Measurements from ENCODE around the gene KCNK16. TPM values are rescaled to one million over a fixed set of nuclear protein-coding genes. Genes with fewer than 3 reads are reported as not detected.

Gene KCNK16
- total and polyA plus RNA-seq, 2 experiments from 2014 or later, result not detected

DNA sequence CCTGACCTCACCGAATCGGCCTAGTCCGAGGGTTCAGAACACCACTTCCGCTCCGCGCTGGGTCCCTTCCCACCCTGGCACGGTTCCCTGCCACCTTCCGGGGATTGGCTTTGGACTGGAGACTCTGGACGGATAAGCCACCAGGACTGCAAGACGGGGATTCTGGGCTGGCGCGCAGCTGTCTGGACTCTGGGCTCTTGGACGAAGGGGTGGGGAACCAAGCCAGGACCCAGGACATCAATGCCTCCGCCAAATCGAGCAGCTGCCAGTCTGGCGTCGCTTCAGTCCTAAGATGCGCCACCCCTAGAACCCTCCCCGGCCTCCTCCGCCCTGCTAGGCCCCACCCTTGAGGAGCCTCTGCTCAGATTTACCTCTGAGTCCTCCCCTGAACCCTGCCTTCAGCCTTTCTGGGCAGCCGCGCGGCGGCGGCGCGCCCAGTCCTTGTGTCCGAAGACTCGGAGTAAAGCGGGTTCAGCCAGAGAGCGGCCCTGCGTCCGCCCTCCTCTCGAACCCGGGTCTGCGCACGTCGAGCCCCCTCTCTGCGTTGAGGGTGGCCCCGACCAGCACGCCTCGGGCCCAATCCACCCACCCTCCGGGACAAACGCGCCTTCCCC, 9.5 kb downstream of the KCNK16 start:
- no peak overlapping the region for H3K9ac ChIP-seq
- H3K79me2 ChIP-seq (ENCODE audit: insufficient read depth), result no peaks in the 10 kb centered on the region
- no peak overlapping the region for H2AFZ ChIP-seq
- no peaks in the 10 kb centered on the region for H3F3A ChIP-seq (ENCODE audit: insufficient read depth)
- no peak for DNase-seq
- no peaks in the 10 kb centered on the region for H3K36me3 ChIP-seq (ENCODE audit: low read depth)
- H3K4me1 ChIP-seq (ENCODE audit: insufficient read depth), result no peaks in the 10 kb centered on the region
- H3K27ac ChIP-seq, result no peak overlapping the region
- H3K4me3 ChIP-seq, result no peak overlapping the region
- H3K9me2 ChIP-seq (ENCODE audit: insufficient read depth), result no peaks in the 10 kb centered on the region
- 9 to 16% methylated on average over 42 to 45 of the region's 45 CpGs for WGBS, 2 experiments (ENCODE audit: low coverage in 1 of 2, low lambda C conversion rate in 2 of 2, missing lambda C conversion rate in 2 of 2)
- in situ Hi-C loops (cut with MboI), result no loop called here
- H4K20me1 ChIP-seq (ENCODE audit: insufficient read depth), result no peaks in the 10 kb centered on the region
- TF ChIP-seq EZH2 (IDR thresholded peaks at IDR 0.05; ENCODE audit: insufficient read depth, poor library complexity, severe bottlenecking), result peak; percentile 46
- 0 out of 2 replicates have a peak, but pooled peaks have one; percentile 5 for TF ChIP-seq EZH2phosphoT487 (IDR thresholded peaks at IDR 0.05; ENCODE audit: insufficient read depth, low read depth)
- H3K4me2 ChIP-seq (ENCODE audit: unreplicated experiment), result no peak overlapping the region
- H3K27me3 ChIP-seq (replicated peaks; ENCODE audit: insufficient read depth), result peaks cover 37% of the 10 kb centered on the region
- H3K9me3 ChIP-seq (ENCODE audit: low read depth), result no peaks in the 10 kb centered on the region

DNA sequence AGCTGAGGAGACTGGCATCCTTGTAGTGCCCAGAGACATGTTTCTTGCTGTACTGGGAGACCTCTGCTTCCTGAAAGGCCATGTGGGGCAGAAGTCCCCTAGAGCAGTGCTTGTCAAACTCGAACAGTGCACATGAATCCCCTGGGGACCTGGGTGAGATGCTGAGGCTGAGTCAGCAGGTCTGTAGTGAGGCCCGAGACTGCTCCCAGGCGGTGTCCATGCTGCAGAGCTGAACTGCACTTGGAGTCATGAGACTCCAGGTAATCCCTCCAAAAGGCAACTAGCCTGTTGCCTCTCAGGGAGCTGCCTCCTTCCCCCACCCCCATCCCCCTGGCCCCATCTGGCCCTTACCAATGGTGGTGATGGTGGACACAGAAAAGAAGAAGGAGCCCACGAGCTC, 12.0 kb downstream of the KCNK16 start:
- no peaks in the 10 kb centered on the region for H3K9me3 ChIP-seq (ENCODE audit: low read depth)
- in situ Hi-C loops (cut with MboI), result no loop called here
- no peak overlapping the region for H3K27ac ChIP-seq
- no peaks in the 10 kb centered on the region for H3K79me2 ChIP-seq (ENCODE audit: insufficient read depth)
- DNase-seq, result no peak
- no peaks in the 10 kb centered on the region for H3F3A ChIP-seq (ENCODE audit: insufficient read depth)
- TF ChIP-seq EZH2 (IDR thresholded peaks at IDR 0.05; ENCODE audit: insufficient read depth, poor library complexity, severe bottlenecking), result no peak
- no peak for TF ChIP-seq EZH2phosphoT487 (IDR thresholded peaks at IDR 0.05; ENCODE audit: insufficient read depth, low read depth)
- H3K4me2 ChIP-seq (ENCODE audit: unreplicated experiment), result no peak overlapping the region
- H3K9me2 ChIP-seq (ENCODE audit: insufficient read depth), result no peaks in the 10 kb centered on the region
- H3K9ac ChIP-seq, result no peak overlapping the region
- no peaks in the 10 kb centered on the region for H3K36me3 ChIP-seq (ENCODE audit: low read depth)
- H3K4me1 ChIP-seq (ENCODE audit: insufficient read depth), result no peaks in the 10 kb centered on the region
- whole genome bisulfite sequencing, 2 experiments (ENCODE audit: low coverage in 1 of 2, low lambda C conversion rate in 2 of 2, missing lambda C conversion rate in 2 of 2), result 60 to 73% methylated on average over 4 of the region's 4 CpGs
- no peak overlapping the region for H3K4me3 ChIP-seq
- no peaks in the 10 kb centered on the region for H4K20me1 ChIP-seq (ENCODE audit: insufficient read depth)
- H3K27me3 ChIP-seq (replicated peaks; ENCODE audit: insufficient read depth), result peaks cover 36% of the 10 kb centered on the region
- no peak overlapping the region for H2AFZ ChIP-seq

DNA sequence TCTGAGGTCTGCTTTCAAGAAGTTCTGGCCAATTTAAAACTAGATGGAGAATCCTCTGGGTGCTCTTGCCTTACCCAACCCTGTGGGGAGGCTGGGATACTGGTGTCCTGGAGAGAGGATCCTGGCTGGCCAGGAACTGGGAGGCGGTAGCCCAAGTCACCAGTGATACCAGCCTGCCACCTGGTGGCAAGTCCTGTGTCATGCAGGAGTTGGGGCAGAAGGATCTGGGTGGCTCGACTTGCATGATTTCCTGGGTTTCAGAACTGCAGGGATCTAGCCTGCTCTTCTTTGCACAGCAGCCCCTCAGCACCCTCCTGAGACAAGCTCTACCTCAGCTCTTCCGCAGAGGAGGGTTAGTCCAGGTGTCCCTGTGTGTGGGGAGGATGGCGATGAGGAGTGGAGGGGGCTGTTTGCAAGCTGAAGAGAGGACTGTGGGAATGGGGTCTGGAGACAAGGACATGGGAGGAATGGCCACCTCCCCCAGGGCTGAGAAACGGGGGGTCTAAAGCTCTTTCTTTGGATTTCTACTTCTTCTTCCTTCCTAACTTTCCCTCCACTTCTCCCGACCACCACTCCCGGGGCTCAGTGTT, 12.5 kb downstream of the KCNK16 start:
- no peaks in the 10 kb centered on the region for H4K20me1 ChIP-seq (ENCODE audit: insufficient read depth)
- WGBS, 2 experiments (ENCODE audit: low coverage in 1 of 2, low lambda C conversion rate in 2 of 2, missing lambda C conversion rate in 2 of 2), result 17 to 20% methylated on average over 7 of the region's 7 CpGs
- H3K36me3 ChIP-seq (ENCODE audit: low read depth), result no peaks in the 10 kb centered on the region
- peaks cover 30% of the 10 kb centered on the region for H3K27me3 ChIP-seq (replicated peaks; ENCODE audit: insufficient read depth)
- no peaks in the 10 kb centered on the region for H3F3A ChIP-seq (ENCODE audit: insufficient read depth)
- H3K27ac ChIP-seq, result no peak overlapping the region
- no peak overlapping the region for H2AFZ ChIP-seq
- no peak overlapping the region for H3K9ac ChIP-seq
- H3K9me3 ChIP-seq (ENCODE audit: low read depth), result no peaks in the 10 kb centered on the region
- TF ChIP-seq EZH2 (IDR thresholded peaks at IDR 0.05; ENCODE audit: insufficient read depth, poor library complexity, severe bottlenecking) (no peak), EZH2phosphoT487 (IDR thresholded peaks at IDR 0.05; ENCODE audit: insufficient read depth, low read depth) (no peak)
- in situ Hi-C loops (cut with MboI), result loop anchor here (5.0 to 10.0 kb wide), 2 partner anchors 143 to 445 kb away; no protein-coding TSS in a partner anchor
- no peaks in the 10 kb centered on the region for H3K4me1 ChIP-seq (ENCODE audit: insufficient read depth)
- no peak overlapping the region for H3K4me3 ChIP-seq
- no peaks in the 10 kb centered on the region for H3K79me2 ChIP-seq (ENCODE audit: insufficient read depth)
- DNase-seq, result peak; percentile 82
- H3K9me2 ChIP-seq (ENCODE audit: insufficient read depth), result no peaks in the 10 kb centered on the region
- no peak overlapping the region for H3K4me2 ChIP-seq (ENCODE audit: unreplicated experiment)

DNA sequence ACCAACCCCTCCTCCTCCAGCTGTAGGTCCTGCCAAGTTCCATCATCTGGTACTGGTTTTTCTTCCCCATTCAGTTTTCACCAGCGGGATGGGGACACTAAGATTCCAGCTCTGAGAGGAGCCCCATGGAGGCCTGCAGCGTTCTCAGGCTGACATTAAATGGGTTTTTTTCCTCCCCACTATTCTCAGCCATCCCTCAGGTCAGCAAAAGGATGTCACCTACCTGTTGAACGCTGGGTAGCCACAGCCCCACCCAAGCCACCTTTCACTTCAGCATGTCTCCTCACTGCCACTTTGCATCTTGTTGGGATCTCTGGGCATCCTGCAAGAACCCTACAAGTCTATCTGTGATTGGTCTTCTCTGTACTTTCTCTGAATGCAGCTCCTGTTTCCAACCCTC, 15.0 kb downstream of the KCNK16 start:
- Histone ChIP-seq H3K27me3 (replicated peaks; ENCODE audit: insufficient read depth) (peaks cover 11% of the 10 kb centered on the region), H3K4me2 (ENCODE audit: unreplicated experiment) (no peak overlapping the region), H3F3A (ENCODE audit: insufficient read depth) (no peaks in the 10 kb centered on the region), H4K20me1 (ENCODE audit: insufficient read depth) (no peaks in the 10 kb centered on the region), H3K4me1 (ENCODE audit: insufficient read depth) (no peaks in the 10 kb centered on the region), H2AFZ (no peak overlapping the region), H3K9ac (no peak overlapping the region), H3K36me3 (ENCODE audit: low read depth) (no peaks in the 10 kb centered on the region), H3K9me2 (ENCODE audit: insufficient read depth) (no peaks in the 10 kb centered on the region), H3K4me3 (no peak overlapping the region), H3K79me2 (ENCODE audit: insufficient read depth) (no peaks in the 10 kb centered on the region), H3K27ac (no peak overlapping the region), H3K9me3 (ENCODE audit: low read depth) (no peaks in the 10 kb centered on the region)
- no peak for DNase-seq
- in situ Hi-C loops (cut with MboI), result loop anchor here (5.0 to 10.0 kb wide), 2 partner anchors 140 to 443 kb away; no protein-coding TSS in a partner anchor
- 32 to 33% methylated on average over 3 of the region's 3 CpGs for whole genome bisulfite sequencing, 2 experiments (ENCODE audit: low coverage in 1 of 2, low lambda C conversion rate in 2 of 2, missing lambda C conversion rate in 2 of 2)
- TF ChIP-seq EZH2 (IDR thresholded peaks at IDR 0.05; ENCODE audit: insufficient read depth, poor library complexity, severe bottlenecking), result no peak
- TF ChIP-seq EZH2phosphoT487 (IDR thresholded peaks at IDR 0.05; ENCODE audit: insufficient read depth, low read depth), result no peak

All from GM23248 (cell line).